Trophoblast cell (in vitro differentiated cells and primary cell): Measurements from ENCODE around the gene RAMACL.

Experiments used
- DNase-seq, 2 donors: peaks; one replicate each; pipeline ENCODE4 v3.0.0-alpha.2; 2016
- H2AFZ ChIP-seq: 2 replicates; pipeline ENCODE4 v1.6.1; 2013; ENCODE audit warnings: low read length, moderate library complexity, mild to moderate bottlenecking; ENCODE audit not compliant: insufficient read depth, poor library complexity
- H2AK5ac ChIP-seq: 2 replicates; pipeline ENCODE4 v1.6.1; 2013; ENCODE audit warnings: mild to moderate bottlenecking, low read length
- H2BK120ac ChIP-seq: 2 replicates; pipeline ENCODE4 v1.6.1; 2013; ENCODE audit warnings: low read length, mild to moderate bottlenecking, moderate library complexity; ENCODE audit not compliant: insufficient read depth, poor library complexity
- H2BK12ac ChIP-seq: 2 replicates; pipeline ENCODE4 v1.6.1; 2013; ENCODE audit warnings: mild to moderate bottlenecking, low read length, moderate library complexity
- H2BK5ac ChIP-seq: 2 replicates; pipeline ENCODE4 v1.6.1; 2013; ENCODE audit warnings: low read length, low read depth, moderate library complexity, mild to moderate bottlenecking; ENCODE audit not compliant: poor library complexity
- H3K14ac ChIP-seq: 2 replicates; pipeline ENCODE4 v1.6.1; 2013; ENCODE audit warnings: mild to moderate bottlenecking, low read length
- H3K18ac ChIP-seq: 2 replicates; pipeline ENCODE4 v1.6.1; 2013; ENCODE audit warnings: mild to moderate bottlenecking, low read length
- H3K23ac ChIP-seq: 2 replicates; pipeline ENCODE4 v1.6.1; 2013; ENCODE audit warnings: low read length
- H3K27ac ChIP-seq: 2 replicates; pipeline ENCODE4 v1.5.1; 2013; ENCODE audit warnings: low read depth, mild to moderate bottlenecking, inconsistent platforms, low read length, moderate library complexity
- H3K27me3 ChIP-seq: 2 replicates; pipeline ENCODE4 v1.6.1; 2013; ENCODE audit warnings: inconsistent platforms, mild to moderate bottlenecking, low read length, moderate library complexity; ENCODE audit not compliant: insufficient read depth
- H3K36me3 ChIP-seq, 2 experiments: 1 replicate in 1 of 2; 2 replicates in 1 of 2; pipeline ENCODE4 v1.6.1; 2013; ENCODE audit warnings: low read length in 2 of 2, mild to moderate bottlenecking in 2 of 2, moderate library complexity in 1 of 2; ENCODE audit not compliant: insufficient read depth in 2 of 2, control insufficient read depth in 1 of 2
- H3K4ac ChIP-seq: 2 replicates; pipeline ENCODE4 v1.6.1; 2013; ENCODE audit warnings: low read depth, mild to moderate bottlenecking, low read length, moderate library complexity
- H3K4me1 ChIP-seq, 2 experiments: 1 replicate in 1 of 2; 2 replicates in 1 of 2; pipeline ENCODE4 v1.6.1; 2013; ENCODE audit warnings: low read length in 2 of 2, mild to moderate bottlenecking in 2 of 2, moderate library complexity in 1 of 2; ENCODE audit not compliant: insufficient read depth in 2 of 2, control insufficient read depth in 1 of 2
- H3K4me2 ChIP-seq: 2 replicates; pipeline ENCODE4 v1.6.1; 2013; ENCODE audit warnings: inconsistent platforms, mild to moderate bottlenecking, low read length, moderate library complexity
- H3K4me3 ChIP-seq: 2 replicates; pipeline ENCODE4 v1.5.1; 2013; ENCODE audit warnings: mild to moderate bottlenecking, low read depth, low read length, inconsistent platforms
- H3K79me1 ChIP-seq: one replicate; pipeline ENCODE4 v1.6.1; 2013; ENCODE audit warnings: low read length
- H3K79me2 ChIP-seq: 2 replicates; pipeline ENCODE4 v1.6.1; 2013; ENCODE audit warnings: low read length, mild to moderate bottlenecking; ENCODE audit not compliant: control insufficient read depth, insufficient read depth, poor library complexity
- H3K9ac ChIP-seq: 2 replicates; pipeline ENCODE4 v1.6.1; 2013; ENCODE audit warnings: mild to moderate bottlenecking, low read length
- H3K9me3 ChIP-seq: 2 replicates; pipeline ENCODE4 v1.6.1; 2013; ENCODE audit warnings: low read depth, mild to moderate bottlenecking, control low read depth, inconsistent platforms, low read length; ENCODE audit not compliant: insufficient read depth
- H4K12ac ChIP-seq: 2 replicates; pipeline ENCODE4 v1.6.1; 2013; ENCODE audit warnings: low read depth, mild to moderate bottlenecking, low read length, moderate library complexity
- H4K8ac ChIP-seq: 2 replicates; pipeline ENCODE4 v1.6.1; 2013; ENCODE audit warnings: low read depth, mild to moderate bottlenecking, low read length, moderate library complexity
- H4K91ac ChIP-seq: one replicate; pipeline ENCODE4 v1.6.1; 2013; ENCODE audit warnings: low read depth, mild to moderate bottlenecking, low read length, moderate library complexity
- WGBS: extraction: QIAGEN DNeasy Blood & Tissue Kit; methylation state at CpG from one replicate; pipeline ENCODE4 v1.1.7; 2013; ENCODE audit warnings: missing lambda C conversion rate; ENCODE audit not compliant: insufficient read length, insufficient coverage; ENCODE audit errors: extremely low coverage; 5-methylcytosine and 5-hydroxymethylcytosine counted together

Gene RAMACL

GRCh38 chr6:166597711-166598440 lies 11.4 kb upstream of the RAMACL start:
- Histone ChIP-seq H3K9me3 (peaks cover 2% of the 10 kb centered on the region), H4K8ac (no peak overlapping the region), H3K27me3 (no peaks in the 10 kb centered on the region), H3K79me1 (peaks cover 2% of the 10 kb centered on the region), H3K18ac (no peak overlapping the region), H3K4me1 (peaks cover 2 to 8% of the 10 kb centered on the region in 2 experiments), H3K27ac (no peak overlapping the region), H2AK5ac (no peak overlapping the region), H3K79me2 (no peaks in the 10 kb centered on the region), H2BK5ac (no peak overlapping the region), H2BK12ac (no peak overlapping the region), H3K23ac (no peak overlapping the region), H3K4ac (no peak overlapping the region), H3K9ac (no peak overlapping the region), H4K12ac (no peak overlapping the region), H3K36me3 (no peaks in the 10 kb centered on the region), H3K4me2 (no peak overlapping the region), H3K4me3 (no peak overlapping the region), H4K91ac (no peak overlapping the region), H3K14ac (no peak overlapping the region), H2BK120ac (no peak overlapping the region), H2AFZ (no peak overlapping the region)
- DNase-seq = no peak
- WGBS = no CpG with 5 or more reads among the region's 10 CpGs

- H2BK5ac ChIP-seq = no peak overlapping the region
- H4K91ac ChIP-seq = no peak overlapping the region
- H3K23ac ChIP-seq = no peak overlapping the region
- no peak overlapping the region for H4K12ac ChIP-seq
- H3K9ac ChIP-seq = no peak overlapping the region
- no peak overlapping the region for H3K4ac ChIP-seq
- H3K18ac ChIP-seq = no peak overlapping the region
- no peak overlapping the region for H3K27ac ChIP-seq
- DNase-seq = no peak
- H3K36me3 ChIP-seq = no peaks in the 10 kb centered on the region
- H2AFZ ChIP-seq = no peak overlapping the region
- no CpG with 5 or more reads among the region's 15 CpGs for WGBS
- no peaks in the 10 kb centered on the region for H3K79me2 ChIP-seq
- peaks cover 2% of the 10 kb centered on the region for H3K79me1 ChIP-seq
- no peak overlapping the region for H3K14ac ChIP-seq
- H3K4me3 ChIP-seq = no peak overlapping the region
- H2AK5ac ChIP-seq = no peak overlapping the region
- H3K4me2 ChIP-seq = no peak overlapping the region
- no peaks in the 10 kb centered on the region for H3K27me3 ChIP-seq
- H3K4me1 ChIP-seq = peaks cover 2 to 10% of the 10 kb centered on the region in 2 experiments
- peaks cover under 1% of the 10 kb centered on the region for H3K9me3 ChIP-seq
- H4K8ac ChIP-seq = no peak overlapping the region
- peak overlapping the region; percentile 1 for H2BK12ac ChIP-seq
- no peak overlapping the region for H2BK120ac ChIP-seq
These were observed 10.5 kb upstream of the RAMACL start for GRCh38 chr6:166596776-166597507.

GRCh38 chr6:166595949-166596348 lies 9.5 kb upstream of the RAMACL start:
- no peak overlapping the region for H3K27ac ChIP-seq
- H3K9me3 ChIP-seq = no peaks in the 10 kb centered on the region
- no peaks in the 10 kb centered on the region for H3K27me3 ChIP-seq
- H3K23ac ChIP-seq = no peak overlapping the region
- H3K4ac ChIP-seq = no peak overlapping the region
- no peak overlapping the region for H2BK5ac ChIP-seq
- peaks cover 2 to 10% of the 10 kb centered on the region in 2 experiments for H3K4me1 ChIP-seq
- H3K18ac ChIP-seq = no peak overlapping the region
- H4K12ac ChIP-seq = no peak overlapping the region
- H4K91ac ChIP-seq = no peak overlapping the region
- H3K14ac ChIP-seq = no peak overlapping the region
- H2AFZ ChIP-seq = no peak overlapping the region
- no peaks in the 10 kb centered on the region for H3K79me2 ChIP-seq
- no CpG with 5 or more reads among the region's 6 CpGs for whole genome bisulfite sequencing
- DNase-seq = no peak
- peaks cover 2% of the 10 kb centered on the region for H3K79me1 ChIP-seq
- no peak overlapping the region for H2BK120ac ChIP-seq
- H4K8ac ChIP-seq = no peak overlapping the region
- no peak overlapping the region for H3K4me3 ChIP-seq
- H2AK5ac ChIP-seq = no peak overlapping the region
- H3K36me3 ChIP-seq = no peaks in the 10 kb centered on the region
- H3K4me2 ChIP-seq = no peak overlapping the region
- no peak overlapping the region for H3K9ac ChIP-seq
- no peak overlapping the region for H2BK12ac ChIP-seq

GRCh38 chr6:166595061-166595780 lies 8.7 kb upstream of the RAMACL start:
- no peak overlapping the region for H3K23ac ChIP-seq
- H2BK12ac ChIP-seq = no peak overlapping the region
- H3K4ac ChIP-seq = no peak overlapping the region
- H2AK5ac ChIP-seq = no peak overlapping the region
- no peak overlapping the region for H3K18ac ChIP-seq
- DNase-seq = peak; percentile 80 to 88
- H3K14ac ChIP-seq = no peak overlapping the region
- no peaks in the 10 kb centered on the region for H3K9me3 ChIP-seq
- no peaks in the 10 kb centered on the region for H3K36me3 ChIP-seq
- H3K27me3 ChIP-seq = no peaks in the 10 kb centered on the region
- H3K4me2 ChIP-seq = no peak overlapping the region
- H3K4me1 ChIP-seq = peaks cover 2 to 13% of the 10 kb centered on the region in 2 experiments
- WGBS = no CpG with 5 or more reads among the region's 13 CpGs
- no peak overlapping the region for H3K27ac ChIP-seq
- H2AFZ ChIP-seq = no peak overlapping the region
- H3K79me2 ChIP-seq = no peaks in the 10 kb centered on the region
- peaks cover 2% of the 10 kb centered on the region for H3K79me1 ChIP-seq
- no peak overlapping the region for H4K8ac ChIP-seq
- no peak overlapping the region for H2BK5ac ChIP-seq
- H3K4me3 ChIP-seq = no peak overlapping the region
- H3K9ac ChIP-seq = no peak overlapping the region
- H4K12ac ChIP-seq = no peak overlapping the region
- no peak overlapping the region for H2BK120ac ChIP-seq
- no peak overlapping the region for H4K91ac ChIP-seq
